HG03159 (cell line): ENCODE measurements around the gene MAP2K4.
"Not testable (repeated sequence)": the region's sequence is repeated elsewhere in the genome, so short reads cannot be mapped to it uniquely, and the experiment has no call there.

Experiments
- ATAC-seq: cut with Tn5 transposase; IDR thresholded peaks from one replicate; pipeline ENCODE4 v1.9.1; 2021; ENCODE audit warnings: mild to moderate bottlenecking, moderate library complexity; ENCODE audit not compliant: unreplicated experiment

Gene MAP2K4

DNA sequence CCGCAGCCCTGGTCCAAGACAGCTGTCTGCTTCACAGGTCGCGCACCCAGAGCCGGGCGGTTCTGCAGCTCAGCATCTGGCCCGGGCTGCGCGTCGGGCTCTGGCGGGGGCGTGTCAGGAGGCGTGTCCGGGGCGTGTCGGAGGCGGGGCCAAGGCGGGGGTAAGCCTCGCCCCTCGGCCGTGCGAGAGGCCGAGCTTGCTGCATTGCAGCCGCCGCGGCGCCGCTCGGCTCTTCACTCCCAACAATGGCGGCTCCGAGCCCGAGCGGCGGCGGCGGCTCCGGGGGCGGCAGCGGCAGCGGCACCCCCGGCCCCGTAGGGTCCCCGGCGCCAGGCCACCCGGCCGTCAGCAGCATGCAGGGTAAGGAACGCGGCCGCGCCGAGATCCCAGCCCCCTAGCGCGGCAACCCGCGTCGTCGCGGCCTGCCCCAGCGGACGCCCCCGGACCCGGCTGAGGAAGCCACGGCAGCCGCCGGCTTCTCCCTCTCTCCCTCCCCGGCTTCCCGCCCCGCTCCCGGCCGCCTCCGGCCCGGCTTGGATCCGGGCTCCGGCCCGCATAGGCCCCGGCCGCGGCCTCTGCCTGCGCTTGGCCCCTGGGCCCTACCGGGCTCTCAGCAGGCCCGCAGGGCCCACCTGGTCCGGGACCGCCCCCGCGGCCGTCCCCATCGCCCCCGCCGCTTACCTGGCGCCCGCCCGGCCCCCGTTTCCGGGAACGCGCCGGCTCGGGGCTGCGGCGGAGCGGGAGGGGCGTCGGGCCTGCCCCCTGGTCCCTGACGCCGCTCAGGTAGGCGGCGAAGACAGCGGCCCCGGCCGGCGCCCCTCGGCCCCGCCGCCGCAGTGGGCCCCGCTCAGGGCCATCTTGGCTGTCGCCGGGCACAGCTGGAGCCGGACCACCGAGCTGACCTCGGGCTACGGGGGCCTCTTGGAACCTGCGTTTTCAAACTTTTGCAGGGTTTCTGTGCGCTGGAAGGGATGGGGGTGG, at the start of gene MAP2K4:
MAP2K4 (plus strand) TSS at position 236 of the 981 bp plus-strand sequence; CDS start at position 246, 10 bp downstream.
- ATAC-seq, result peak; percentile 96

DNA sequence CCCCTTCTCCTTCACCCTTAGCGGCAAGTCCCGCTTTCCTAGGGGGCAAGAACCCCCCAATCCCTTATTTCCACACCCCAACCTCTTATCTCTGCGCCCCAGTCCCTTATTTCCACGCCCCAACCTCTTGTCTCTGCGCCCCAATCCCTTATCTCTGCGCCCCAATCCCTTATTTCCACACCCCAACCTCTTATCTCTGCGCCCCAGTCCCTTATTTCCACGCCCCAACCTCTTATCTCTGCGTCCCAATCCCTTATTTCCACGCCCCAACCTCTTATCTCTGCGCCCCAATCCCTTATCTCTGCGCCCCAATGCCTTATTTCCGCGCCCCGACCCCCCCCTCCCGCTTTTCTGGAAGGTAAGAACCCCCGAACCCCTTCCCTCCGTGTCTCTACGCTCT, 47.9 kb upstream of the MAP2K4 start:
- ATAC-seq, result not testable (repeated sequence)

DNA sequence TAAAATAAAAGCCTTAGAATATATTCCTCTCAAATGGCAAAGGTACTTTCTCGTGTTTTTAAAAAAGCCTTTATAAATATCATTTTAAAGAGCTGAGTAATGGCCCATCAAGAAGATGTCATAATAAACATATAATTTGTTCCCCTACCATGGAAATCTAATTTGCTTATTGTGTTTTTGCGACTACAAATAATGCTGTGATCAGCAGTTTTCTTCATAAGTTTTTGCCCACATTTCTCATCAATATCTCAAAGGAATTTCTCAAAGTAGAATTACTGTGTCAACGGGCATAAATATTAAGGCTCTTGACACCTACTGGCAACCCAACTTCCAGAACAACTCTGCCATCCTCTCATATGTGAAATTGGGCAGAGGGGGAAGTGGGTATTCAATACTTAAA, 40.9 kb upstream of the MAP2K4 start:
- no peak for ATAC-seq

DNA sequence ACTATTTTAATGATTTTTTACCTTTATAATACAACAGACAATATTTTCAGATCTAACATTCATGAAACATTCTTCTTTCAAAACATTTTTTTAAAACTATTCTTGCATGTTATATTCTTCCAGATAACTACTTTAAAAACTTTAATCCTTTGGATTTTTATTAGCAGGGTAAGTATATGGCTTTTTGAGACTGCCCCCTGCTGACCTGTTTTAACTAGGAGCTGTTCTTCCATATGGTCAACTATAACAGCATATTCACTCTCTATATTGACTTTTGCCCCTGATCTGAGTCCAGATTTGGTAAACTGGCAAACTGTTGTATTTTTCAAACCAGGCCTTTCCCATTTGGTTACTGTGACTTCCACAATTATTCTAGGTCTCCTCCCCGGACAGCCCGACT, 39.9 kb upstream of the MAP2K4 start:
- ATAC-seq, result no peak

DNA sequence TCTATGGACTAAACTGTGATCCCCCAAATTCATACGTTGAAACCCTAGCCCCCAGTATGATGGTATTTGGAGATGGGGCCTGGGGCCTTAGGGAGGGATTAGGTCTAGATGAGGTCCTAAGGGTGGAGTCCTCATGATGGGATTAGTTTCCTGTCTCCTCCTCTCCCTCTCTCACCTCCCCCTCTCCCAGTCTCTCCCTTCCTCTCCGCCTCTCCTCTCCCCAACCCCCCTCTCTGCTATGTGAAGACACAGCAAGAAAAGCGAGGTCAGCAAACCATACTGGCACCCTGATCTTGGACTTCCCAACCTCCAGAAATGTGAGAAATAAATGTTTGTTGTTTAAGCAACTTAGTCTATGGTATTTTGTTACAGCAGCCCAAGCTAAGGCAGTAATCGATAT, 38.8 kb upstream of the MAP2K4 start:
- no peak for ATAC-seq

DNA sequence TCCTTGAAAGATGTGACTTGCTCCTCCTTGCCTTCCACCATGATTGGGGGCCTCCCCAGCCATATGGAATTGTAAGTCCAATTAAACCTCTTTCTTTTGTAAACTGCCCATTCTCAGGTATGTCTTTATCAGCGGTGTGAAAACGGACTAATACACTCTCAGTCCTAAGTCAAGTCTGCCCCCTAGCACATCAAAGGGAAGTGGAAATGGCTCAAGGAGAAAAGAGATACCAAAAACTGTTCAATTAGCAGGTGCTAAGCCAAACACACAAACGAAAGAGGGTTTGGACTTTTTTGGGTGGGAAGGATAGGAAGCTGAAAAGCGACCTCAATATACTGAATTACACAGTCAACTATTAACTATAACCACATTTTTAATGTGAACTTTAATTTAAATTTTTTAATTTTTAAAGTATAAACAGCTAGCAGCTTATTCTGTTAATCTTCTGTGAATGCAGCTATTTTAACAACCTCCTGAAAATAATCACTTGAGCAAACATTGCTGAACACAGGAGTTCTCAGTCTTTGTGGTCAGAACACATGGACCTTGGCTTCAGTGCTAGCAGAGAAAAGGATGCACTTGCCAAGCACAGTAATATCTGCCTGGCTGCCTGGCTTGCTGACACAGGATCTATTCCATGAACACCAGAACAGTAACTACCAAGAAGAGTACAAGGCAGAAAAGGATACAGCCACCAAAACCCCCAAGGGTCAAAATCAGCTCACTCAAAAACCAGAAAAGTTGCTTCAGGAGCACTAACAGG, 34.3 kb upstream of the MAP2K4 start:
- ATAC-seq, result no peak

DNA sequence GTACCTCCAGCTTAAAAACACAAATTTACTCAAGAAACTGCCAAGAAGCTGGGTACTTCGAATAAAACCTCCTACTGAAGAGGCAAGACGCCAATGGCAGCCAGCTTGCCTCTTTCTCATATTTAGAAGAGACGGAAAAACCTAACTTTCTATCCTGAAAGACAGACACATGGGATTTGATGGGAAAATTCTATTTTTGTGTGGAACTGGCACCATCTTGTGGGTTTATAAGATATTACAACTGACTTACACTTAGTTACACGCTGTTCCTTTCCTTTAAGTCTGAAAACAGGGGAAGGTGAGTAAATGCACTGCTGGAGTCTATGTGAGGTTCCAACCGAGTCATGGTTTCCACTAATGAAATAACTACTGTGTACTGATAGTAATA, 33.7 kb upstream of the MAP2K4 start:
- no peak for ATAC-seq

DNA sequence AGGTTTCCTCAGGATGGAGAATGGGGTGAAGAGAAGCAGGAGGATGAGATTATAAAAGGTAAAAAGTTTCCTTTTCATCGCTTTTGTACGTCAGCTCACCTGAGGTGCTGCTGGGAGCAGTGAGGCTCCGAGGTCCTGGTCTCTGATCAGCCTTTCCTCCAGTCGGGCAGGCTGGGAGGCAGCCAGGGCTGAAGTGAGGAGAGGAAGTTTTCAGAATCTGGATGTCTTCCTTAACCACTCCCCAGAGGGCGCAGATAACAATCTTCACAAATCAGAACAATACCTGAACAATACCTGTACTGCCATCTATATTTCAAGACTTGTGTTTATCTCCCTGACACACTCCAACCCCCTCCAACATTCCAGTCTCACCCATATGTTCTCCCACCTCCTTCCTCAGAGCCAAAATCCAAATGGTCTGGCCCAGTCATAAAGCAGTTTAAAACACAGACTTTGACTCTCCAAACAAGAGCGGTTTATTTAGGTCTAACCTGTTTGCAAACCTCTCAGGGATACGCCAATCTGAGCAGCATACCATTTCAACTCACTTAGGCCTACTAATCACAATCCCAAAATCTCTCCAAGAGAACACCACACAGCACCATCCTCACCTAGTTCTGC, 30.2 kb upstream of the MAP2K4 start:
- no peak for ATAC-seq

DNA sequence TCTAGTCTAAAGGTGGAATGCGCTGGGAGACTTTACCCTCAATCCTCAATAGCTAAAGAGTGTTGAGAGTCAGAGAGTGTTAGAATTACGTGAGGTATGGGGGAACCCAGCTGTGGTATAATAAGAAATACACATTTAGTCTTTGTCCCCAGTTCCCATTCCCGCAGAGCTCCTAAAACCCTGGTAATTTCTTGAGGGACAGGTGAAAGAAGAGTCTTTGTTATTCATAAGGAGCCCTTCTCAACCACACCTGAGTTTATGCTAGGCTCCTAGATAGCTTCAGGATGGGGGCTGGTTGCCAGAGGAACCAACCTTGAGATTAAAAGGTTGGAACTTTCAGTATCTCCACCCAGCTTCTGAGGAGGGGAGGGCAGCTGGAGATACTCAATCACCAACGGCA, 29.2 kb upstream of the MAP2K4 start:
- no peak for ATAC-seq

DNA sequence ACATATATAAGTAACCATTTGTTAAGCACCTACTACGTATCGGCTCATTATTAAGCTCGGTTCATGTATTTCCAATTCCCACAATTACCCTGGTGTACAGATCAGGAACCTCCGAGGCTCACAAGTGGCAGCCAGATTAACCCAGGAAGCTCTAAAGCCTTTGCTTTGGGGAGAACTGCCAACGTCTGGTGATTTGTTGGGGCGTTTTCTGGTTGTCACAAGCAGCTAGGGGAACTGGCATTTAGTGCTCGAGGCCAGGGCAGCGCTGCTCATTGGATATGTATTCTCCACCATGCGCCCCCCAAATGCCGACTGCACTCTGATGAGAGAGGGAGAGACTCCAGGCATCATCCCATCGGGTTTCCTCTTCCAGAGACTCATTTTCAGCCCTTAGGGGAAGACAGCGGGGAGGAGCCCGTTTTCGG, 23.9 kb upstream of the MAP2K4 start:
- peak; percentile 42 for ATAC-seq

DNA sequence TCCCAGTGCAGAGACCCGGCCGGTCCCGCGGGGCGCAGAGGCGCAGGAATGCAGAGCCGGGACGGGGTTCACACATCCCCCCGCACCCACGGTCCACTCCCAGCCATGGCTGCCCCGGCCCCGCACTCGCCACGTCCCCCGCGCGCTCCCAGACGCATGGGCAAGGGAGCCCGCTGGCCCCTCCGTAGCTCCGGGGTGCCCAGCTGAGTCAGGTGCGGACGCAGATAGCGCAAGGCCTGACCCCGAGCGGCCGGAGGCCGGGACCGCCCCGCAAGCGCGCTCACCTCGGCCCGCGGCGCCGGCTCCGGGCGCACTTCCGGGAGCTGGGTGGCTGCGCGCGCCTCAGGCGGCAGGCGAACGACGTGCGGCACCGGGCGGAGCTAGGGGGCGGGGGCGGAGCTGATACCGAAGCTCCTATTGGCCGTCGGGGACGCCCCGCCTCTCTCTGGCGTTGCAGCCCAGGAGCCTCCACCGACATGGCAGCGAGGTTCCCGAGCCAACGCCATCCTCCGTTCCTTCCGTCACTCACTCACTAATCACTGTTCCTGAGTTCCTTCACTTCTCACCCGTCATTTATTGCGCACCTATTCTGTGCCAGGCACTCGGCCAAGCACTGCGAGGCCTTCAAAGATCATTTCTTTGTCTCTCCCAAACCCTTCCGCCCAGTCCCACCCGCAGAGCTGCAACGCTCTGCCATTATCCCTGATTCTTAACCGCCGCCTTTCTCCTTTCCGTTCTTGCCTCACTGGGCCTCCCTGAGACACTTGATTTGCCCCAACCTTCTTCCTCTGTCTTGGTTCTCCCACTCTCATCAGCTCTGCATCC, 23.3 kb upstream of the MAP2K4 start, which contains the start of gene ZNF18:
ZNF18 (minus strand) TSS at position 329 of the 825 bp plus-strand sequence. CDS start 4,646 bp downstream, outside the sequence.
- peak; percentile 95 for ATAC-seq

DNA sequence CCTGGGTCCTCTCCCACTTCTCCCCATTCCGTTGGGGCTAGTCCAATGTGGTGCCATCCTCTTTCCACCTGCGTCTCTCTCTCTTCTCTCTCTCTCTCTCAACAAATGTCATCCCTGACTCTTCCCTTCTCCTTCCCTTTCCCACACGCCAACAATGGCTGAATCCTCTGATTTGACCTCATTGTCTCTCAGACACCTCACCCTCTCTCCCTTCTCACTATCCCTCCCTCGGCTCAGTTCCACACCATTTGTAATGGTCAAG, 22.8 kb upstream of the MAP2K4 start:
- ATAC-seq, result no peak

DNA sequence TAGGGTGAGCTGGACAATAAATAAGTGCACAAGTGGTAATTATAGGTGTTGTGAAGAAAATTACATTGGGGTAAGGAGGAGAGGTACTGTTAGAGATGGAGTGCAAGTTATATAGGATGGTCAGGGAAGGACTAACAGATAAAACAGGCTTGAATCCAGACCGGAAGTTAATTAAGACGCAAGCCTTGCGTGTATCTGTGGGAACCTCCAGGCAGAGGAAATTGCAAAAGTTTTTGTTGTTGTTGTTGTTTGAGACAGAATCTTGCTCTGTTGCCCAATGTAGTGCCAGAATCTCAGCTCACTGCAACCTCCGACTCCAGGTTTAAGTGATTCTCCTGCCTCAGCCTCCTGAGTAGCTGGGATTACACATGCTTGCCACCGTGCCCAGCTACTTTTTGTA, 21.0 kb upstream of the MAP2K4 start:
- no peak for ATAC-seq

DNA sequence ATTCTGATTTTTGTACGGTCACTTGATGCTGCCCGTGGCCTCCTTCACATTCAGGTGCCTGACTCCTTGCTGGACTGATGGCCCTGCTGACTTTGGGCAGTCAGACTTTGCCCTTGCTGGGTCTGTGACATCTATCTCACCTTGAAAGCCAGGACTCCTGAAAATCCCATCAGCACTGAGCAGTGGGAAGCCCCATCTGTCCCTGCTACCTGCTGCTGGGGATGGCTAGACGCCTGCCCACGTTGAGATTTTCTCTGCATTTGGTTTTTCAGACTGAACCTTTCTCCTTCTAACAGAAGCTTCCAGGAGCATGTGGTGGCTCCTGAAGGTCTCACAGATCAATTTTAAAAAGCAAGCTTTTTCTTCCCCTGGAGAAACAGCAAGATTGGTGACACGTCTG, 13.2 kb upstream of the MAP2K4 start:
- no peak for ATAC-seq

DNA sequence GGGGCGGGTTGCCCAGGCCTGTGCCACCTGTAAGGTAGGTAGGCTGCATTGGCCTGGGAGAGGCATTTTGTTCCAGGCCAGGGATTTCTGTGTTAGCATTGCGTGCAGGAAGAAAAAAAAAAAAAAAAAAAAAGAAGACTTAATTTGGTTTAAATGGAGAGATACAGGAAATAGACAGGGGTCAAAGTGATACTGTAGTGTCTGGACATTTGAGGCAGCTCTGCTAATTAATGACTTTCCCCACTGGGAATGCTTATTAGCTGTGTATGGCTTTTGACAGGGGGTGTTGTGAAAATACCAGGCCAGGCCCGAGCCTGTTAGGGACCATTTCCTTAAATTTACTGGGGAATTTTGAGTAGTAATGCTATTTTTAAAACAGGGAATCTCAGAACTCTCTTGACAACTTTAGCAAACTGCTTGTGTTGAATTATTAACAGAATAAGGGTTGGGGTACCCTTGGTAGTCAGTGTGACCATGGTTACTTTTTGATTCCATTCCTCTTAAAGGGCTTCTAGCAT, 1.0 kb downstream of the MAP2K4 start:
- no peak for ATAC-seq

DNA sequence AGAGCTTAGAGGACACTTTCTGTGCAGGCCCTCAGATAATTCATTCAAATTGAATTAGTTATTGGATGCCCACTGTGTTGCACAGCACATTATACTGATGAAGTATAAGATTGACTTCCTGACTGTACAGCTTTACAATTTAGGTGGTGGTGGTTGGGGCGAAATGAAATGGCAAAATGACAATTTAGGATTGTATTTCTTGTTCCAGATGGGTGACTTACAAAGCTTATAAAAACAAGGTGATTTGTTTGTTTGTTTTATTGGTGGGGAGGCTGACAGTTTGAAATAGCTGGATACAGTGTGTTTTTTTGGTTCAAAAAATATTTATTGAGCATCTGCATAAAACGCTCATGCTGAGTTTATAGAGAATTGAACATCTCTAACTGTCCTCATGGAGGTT, 1.6 kb downstream of the MAP2K4 start:
- ATAC-seq, result no peak

DNA sequence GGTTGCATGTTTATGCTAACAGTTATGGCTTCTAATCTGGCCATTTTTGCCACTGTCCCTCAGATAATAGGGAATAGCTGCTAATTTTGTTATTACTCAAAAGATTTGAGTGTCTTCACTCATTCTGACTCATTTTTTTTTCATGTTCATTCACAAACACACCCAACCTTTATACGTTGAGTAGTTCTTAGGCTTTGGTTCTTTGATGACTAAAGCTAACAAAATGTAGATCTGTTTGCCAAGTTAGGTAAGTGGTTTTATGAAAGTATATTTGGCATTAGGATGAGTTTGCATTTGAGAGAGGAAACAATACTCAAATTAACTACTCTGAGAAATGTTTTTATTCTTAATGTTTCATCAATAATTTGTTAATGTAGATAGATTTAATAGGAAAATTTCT, 3.6 kb downstream of the MAP2K4 start:
- no peak for ATAC-seq

DNA sequence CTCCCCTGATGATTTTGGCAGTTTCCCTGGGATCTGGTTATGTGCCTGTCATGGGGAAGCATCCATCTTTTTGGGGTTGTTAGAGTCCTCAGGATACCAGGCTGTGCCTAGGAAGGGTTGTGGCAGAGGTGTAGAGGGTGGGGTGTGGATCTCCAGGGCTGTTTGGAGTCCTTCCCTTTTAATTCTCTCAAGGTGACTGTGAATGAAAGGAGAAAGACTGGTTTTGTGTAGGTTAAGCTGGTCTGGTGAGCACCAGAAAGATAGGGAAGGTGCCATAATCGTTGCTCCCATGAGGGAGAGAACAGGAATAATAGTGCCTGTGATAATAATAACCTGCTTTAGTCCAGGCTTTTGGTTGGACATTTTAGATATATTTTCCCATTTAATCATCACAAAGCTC, 7.0 kb downstream of the MAP2K4 start:
- no peak for ATAC-seq

DNA sequence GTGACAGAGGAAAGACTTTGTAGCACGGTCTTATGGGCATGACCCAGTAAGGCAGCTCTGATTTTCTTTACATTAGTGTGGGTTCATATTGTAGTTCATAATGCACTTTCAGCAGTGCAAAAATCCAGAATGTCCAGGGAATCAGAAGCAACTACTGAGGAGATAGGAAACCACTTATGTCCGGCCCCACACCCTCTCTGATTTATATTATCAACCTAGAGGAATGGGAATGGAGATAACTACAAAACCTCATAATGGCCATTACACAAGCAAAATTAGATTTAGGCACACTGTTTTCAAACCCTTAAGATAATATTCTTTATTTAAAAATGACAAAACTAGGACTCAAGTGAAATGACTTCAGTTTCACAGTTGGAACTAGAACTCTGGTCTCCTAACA, 7.9 kb downstream of the MAP2K4 start:
- ATAC-seq, result no peak

DNA sequence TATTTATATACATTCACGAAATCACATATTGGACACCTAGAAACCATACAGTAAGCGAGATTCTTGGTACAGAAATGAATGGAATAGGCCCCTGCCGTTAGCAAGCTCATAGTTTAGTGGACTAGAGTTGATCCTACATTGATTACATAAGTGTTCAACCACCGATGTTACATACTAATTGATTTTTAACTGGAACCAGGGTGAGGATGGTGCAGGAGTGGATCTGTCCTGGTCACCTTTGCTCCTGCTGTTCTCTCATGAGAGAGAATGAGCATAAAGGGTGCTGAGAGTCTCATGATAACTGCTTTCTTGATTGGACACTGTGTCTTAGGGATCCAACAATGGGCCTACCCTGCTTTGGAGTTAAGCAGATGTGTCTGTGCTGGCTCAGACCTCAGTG, 13.9 kb downstream of the MAP2K4 start:
- ATAC-seq, result no peak

DNA sequence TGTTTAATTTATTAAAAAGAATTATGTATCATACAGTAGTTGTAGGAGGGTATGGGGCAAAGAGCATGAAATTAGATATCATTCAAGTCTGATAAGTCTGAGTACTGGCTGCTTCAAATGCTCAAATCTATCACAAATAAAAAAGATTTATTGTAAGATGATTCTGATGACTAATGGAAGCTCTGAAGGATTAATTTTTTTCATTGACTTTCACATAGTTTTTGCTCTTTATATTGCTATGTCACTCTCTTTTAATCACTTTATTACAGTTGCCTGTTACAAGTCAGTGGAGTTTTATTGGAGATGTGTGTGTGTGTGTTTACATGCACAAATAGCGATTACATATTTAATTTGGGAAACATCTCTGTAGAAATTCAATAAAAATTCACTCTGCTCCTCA, 15.0 kb downstream of the MAP2K4 start:
- ATAC-seq, result no peak
